Endodermal cell (in vitro differentiated cells): ENCODE measurements around the gene TP53RK. TPM values are rescaled to one million over a fixed set of nuclear protein-coding genes. Genes with fewer than 3 reads are reported as not detected.
A peak's percentile ranks its signal among the peaks of the same experiment; 100 is the strongest.

Source experiments
- DNase-seq: peaks from one replicate; pipeline ENCODE4 v3.0.0-alpha.2; 2017
- H3K27ac ChIP-seq: 2 replicates; pipeline ENCODE4 v1.5.1; 2013; ENCODE audit warnings: mild to moderate bottlenecking, low read depth, low read length, moderate library complexity
- H3K27me3 ChIP-seq: 2 replicates; pipeline ENCODE4 v1.6.1; 2013; ENCODE audit warnings: mild to moderate bottlenecking, low read length, moderate library complexity; ENCODE audit not compliant: insufficient read depth, control insufficient read depth, poor library complexity, severe bottlenecking
- H3K36me3 ChIP-seq: 2 replicates; pipeline ENCODE4 v1.7.0; 2013; ENCODE audit warnings: mild to moderate bottlenecking, low read length, moderate library complexity; ENCODE audit not compliant: control insufficient read depth, insufficient read depth
- H3K4me1 ChIP-seq: one replicate; pipeline ENCODE4 v1.7.0; 2013; ENCODE audit warnings: low read length; ENCODE audit not compliant: control insufficient read depth, insufficient read depth
- H3K4me3 ChIP-seq: 2 replicates; pipeline ENCODE4 v1.5.1; 2013; ENCODE audit warnings: mild to moderate bottlenecking, low read length, moderate library complexity
- H3K9ac ChIP-seq: 2 replicates; pipeline ENCODE4 v1.6.1; 2013; ENCODE audit warnings: mild to moderate bottlenecking, low read length, moderate library complexity; ENCODE audit not compliant: poor library complexity, severe bottlenecking; ENCODE audit errors: extremely low read depth
- H3K9me3 ChIP-seq: 2 replicates; pipeline ENCODE4 v1.6.1; 2013; ENCODE audit warnings: mild to moderate bottlenecking, low read length, moderate library complexity; ENCODE audit not compliant: control insufficient read depth
- H3K27ac Mint-ChIP-seq: 2 replicates; pipeline ENCODE4 v1.8.0; 2020; ENCODE audit warnings: mixed read lengths
- H3K27me3 Mint-ChIP-seq: 2 replicates; pipeline ENCODE4 v1.8.0; 2021; ENCODE audit warnings: mild to moderate bottlenecking, mixed read lengths; ENCODE audit not compliant: insufficient read depth
- H3K36me3 Mint-ChIP-seq: 2 replicates; pipeline ENCODE4 v1.8.0; 2020; ENCODE audit warnings: low read depth, mixed read lengths
- H3K4me1 Mint-ChIP-seq: 2 replicates; pipeline ENCODE4 v1.8.0; 2020; ENCODE audit warnings: mixed read lengths
- H3K4me3 Mint-ChIP-seq: 2 replicates; pipeline ENCODE4 v1.8.0; 2020; ENCODE audit warnings: mild to moderate bottlenecking, moderate library complexity, mixed read lengths
- H3K9me3 Mint-ChIP-seq: 2 replicates; pipeline ENCODE4 v1.8.0; 2020; ENCODE audit warnings: mild to moderate bottlenecking, mixed read lengths
- CTCF ChIP-seq: fragments of 200-600 bp; sonication (generic); conservative IDR thresholded peaks from 2 replicates; pipeline ENCODE4 v1.5.0; 2021; ENCODE audit warnings: antibody characterized with exemption, mild to moderate bottlenecking
- WGBS, 2 experiments: methylation state at CpG; one replicate each; pipeline versions ENCODE4 v1.1.5 to v1.1.7; 2013; ENCODE audit warnings: missing lambda C conversion rate in 2 of 2, mixed read lengths in 1 of 2; ENCODE audit not compliant: insufficient coverage in 1 of 2, insufficient read length in 1 of 2; 5-methylcytosine and 5-hydroxymethylcytosine counted together
- total RNA-seq, 2 donors: library from RNA; stranded (reverse); fragmentation: NEBNext Ultra II Directional in 1 of 2; extraction: Animal tissue kit (Norgen Biotek cat#: 25700) in 1 of 2; gene quantifications; 2 replicates in 1 of 2; 3 replicates in 1 of 2; pipeline ENCODE4 v1.2.1, GENCODE V29; 2021

TP53RK gene
- total RNA-seq, 2 donors from 2014 or later = 9.4 to 9.9 TPM

- Histone ChIP-seq H3K9ac (no peak overlapping the region), H3K4me1 (no peaks in the 10 kb centered on the region), H3K9me3 (peaks cover 10% of the 10 kb centered on the region), H3K4me3 (no peak overlapping the region), H3K27ac (no peak overlapping the region), H3K27me3 (no peaks in the 10 kb centered on the region), H3K36me3 (peaks cover 28% of the 10 kb centered on the region)
- H3K4me3 Mint-ChIP-seq = no peak overlapping the region
- no peaks in the 10 kb centered on the region for H3K27me3 Mint-ChIP-seq
- peaks cover 10% of the 10 kb centered on the region for H3K9me3 Mint-ChIP-seq
- H3K36me3 Mint-ChIP-seq = peaks cover 24% of the 10 kb centered on the region
- H3K4me1 Mint-ChIP-seq = peaks cover 25% of the 10 kb centered on the region
- H3K27ac Mint-ChIP-seq = no peak overlapping the region
- DNase-seq = peak; percentile 61
- TF ChIP-seq CTCF = no peak
- 85 to 89% methylated on average over 8 to 9 of the region's 9 CpGs for WGBS, 2 experiments
These were observed 7.0 kb downstream of the TP53RK start for GRCh38 chr20:46682063-46682821.

- H3K9me3 ChIP-seq = peaks cover 10% of the 10 kb centered on the region
- peak; percentile 89 for TF ChIP-seq CTCF
- H3K4me3 Mint-ChIP-seq = no peak overlapping the region
- no peak overlapping the region for H3K4me3 ChIP-seq
- DNase-seq = peak; percentile 93
- no peaks in the 10 kb centered on the region for H3K4me1 ChIP-seq
- no peak overlapping the region for H3K27ac Mint-ChIP-seq
- no peaks in the 10 kb centered on the region for H3K27me3 Mint-ChIP-seq
- WGBS, 2 experiments = 54 to 58% methylated on average over 6 to 14 of the region's 14 CpGs
- no peak overlapping the region for H3K9ac ChIP-seq
- H3K9me3 Mint-ChIP-seq = peaks cover 10% of the 10 kb centered on the region
- peaks cover 25% of the 10 kb centered on the region for H3K4me1 Mint-ChIP-seq
- no peak overlapping the region for H3K27ac ChIP-seq
- H3K27me3 ChIP-seq = no peaks in the 10 kb centered on the region
- peaks cover 16% of the 10 kb centered on the region for H3K36me3 Mint-ChIP-seq
- peaks cover 18% of the 10 kb centered on the region for H3K36me3 ChIP-seq
These were observed 8.0 kb downstream of the TP53RK start for GRCh38 chr20:46681032-46681854.

- H3K9me3 Mint-ChIP-seq = peaks cover 10% of the 10 kb centered on the region
- no peaks in the 10 kb centered on the region for H3K27me3 ChIP-seq
- peaks cover 25% of the 10 kb centered on the region for H3K4me1 Mint-ChIP-seq
- 81 to 95% methylated on average over 2 of the region's 2 CpGs for WGBS, 2 experiments
- H3K36me3 Mint-ChIP-seq = peaks cover 12% of the 10 kb centered on the region
- H3K4me3 Mint-ChIP-seq = no peak overlapping the region
- no peak for DNase-seq
- peaks cover 10% of the 10 kb centered on the region for H3K9me3 ChIP-seq
- no peak overlapping the region for H3K27ac ChIP-seq
- H3K36me3 ChIP-seq = peaks cover 12% of the 10 kb centered on the region
- H3K27ac Mint-ChIP-seq = no peak overlapping the region
- no peaks in the 10 kb centered on the region for H3K27me3 Mint-ChIP-seq
- no peaks in the 10 kb centered on the region for H3K4me1 ChIP-seq
- no peak overlapping the region for H3K4me3 ChIP-seq
- no peak overlapping the region for H3K9ac ChIP-seq
- TF ChIP-seq CTCF = no peak
These were observed 8.6 kb downstream of the TP53RK start for GRCh38 chr20:46680684-46681031.
